Vagina (tissue), 2 donors: ENCODE measurements around the gene SLAIN1.

Source experiments
- CTCF ChIP-seq, 3 experiments: fragments of 450-650 bp in 2 of 3; fragments of 200-600 bp in 1 of 3; sonication (generic) in 1 of 3; IDR thresholded peaks; one replicate each; pipeline ENCODE4 v1.5.1; 2017 to 2019; ENCODE audit warnings: antibody characterized with exemption in 3 of 3, mild to moderate bottlenecking in 2 of 3, moderate library complexity in 2 of 3
- POLR2A ChIP-seq, 2 donors: fragments of 450-650 bp; IDR thresholded peaks; one replicate each; pipeline ENCODE4 v1.6.1; 2017; ENCODE audit warnings: antibody characterized with exemption in 2 of 2, mild to moderate bottlenecking in 2 of 2, moderate library complexity in 2 of 2
- POLR2AphosphoS5 ChIP-seq, 2 donors: sonication (generic); formaldehyde crosslinking; IDR thresholded peaks; one replicate each; pipeline ENCODE4 v1.9.0; 2017; ENCODE audit warnings: antibody characterized with exemption in 2 of 2, mild to moderate bottlenecking in 2 of 2, low read depth in 1 of 2; ENCODE audit not compliant: insufficient read depth in 1 of 2

- TF ChIP-seq CTCF (IDR thresholded peaks at IDR 0.05) = no peak
- no peak for TF ChIP-seq POLR2AphosphoS5 (IDR thresholded peaks at IDR 0.05; ENCODE audit: insufficient read depth in 1 of 2, low read depth in 1 of 2)
- no peak for TF ChIP-seq POLR2A (IDR thresholded peaks at IDR 0.05)
Measured at GRCh38 chr13:77699059-77699680, 1.7 kb downstream of the SLAIN1 start.
